Stimulated activated CD8-positive, alpha-beta memory T cell treated with anti-CD3 and anti-CD28 coated beads, Interleukin-7, amount 100 ng/mL, for 4 hours (primary cell): ENCODE measurements around the gene PTPRN2.

Experiments used
- DNase-seq, 2 donors: peaks; one replicate each; pipeline ENCODE4 v3.0.0-alpha.2; 2020; ENCODE audit warnings: low read depth in 2 of 2

Gene PTPRN2

DNA sequence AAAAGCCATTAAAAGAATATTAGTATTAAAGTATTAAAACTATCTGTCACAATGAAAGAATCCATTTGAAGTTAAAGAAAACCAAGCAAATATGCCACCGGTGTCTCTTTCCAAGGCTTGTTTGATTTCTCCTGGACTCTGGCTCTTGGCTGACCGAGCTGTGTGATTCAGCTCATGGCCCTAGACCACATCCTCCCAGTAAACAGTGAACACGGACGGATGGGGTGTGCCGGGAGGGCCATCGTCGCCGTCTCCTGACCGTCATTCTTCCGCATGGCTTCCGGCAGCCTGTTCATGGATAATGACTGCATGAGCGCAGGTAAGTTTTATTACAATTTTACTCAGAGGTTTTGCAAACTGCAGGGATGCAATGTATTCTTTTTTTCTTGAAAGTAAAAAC lies 1032.3 kb downstream of the PTPRN2 start:
- DNase-seq: no peak

GRCh38 chr7:157554393-157555238 lies 1033.0 kb downstream of the PTPRN2 start:
- no peak for DNase-seq

GRCh38 chr7:157553256-157553655 lies 1034.4 kb downstream of the PTPRN2 start:
- no peak for DNase-seq

- DNase-seq: no peak
Measured at GRCh38 chr7:157552295-157552993, 1035.2 kb downstream of the PTPRN2 start.

- no peak for DNase-seq
Measured at GRCh38 chr7:157551325-157552070, 1036.1 kb downstream of the PTPRN2 start.

DNA sequence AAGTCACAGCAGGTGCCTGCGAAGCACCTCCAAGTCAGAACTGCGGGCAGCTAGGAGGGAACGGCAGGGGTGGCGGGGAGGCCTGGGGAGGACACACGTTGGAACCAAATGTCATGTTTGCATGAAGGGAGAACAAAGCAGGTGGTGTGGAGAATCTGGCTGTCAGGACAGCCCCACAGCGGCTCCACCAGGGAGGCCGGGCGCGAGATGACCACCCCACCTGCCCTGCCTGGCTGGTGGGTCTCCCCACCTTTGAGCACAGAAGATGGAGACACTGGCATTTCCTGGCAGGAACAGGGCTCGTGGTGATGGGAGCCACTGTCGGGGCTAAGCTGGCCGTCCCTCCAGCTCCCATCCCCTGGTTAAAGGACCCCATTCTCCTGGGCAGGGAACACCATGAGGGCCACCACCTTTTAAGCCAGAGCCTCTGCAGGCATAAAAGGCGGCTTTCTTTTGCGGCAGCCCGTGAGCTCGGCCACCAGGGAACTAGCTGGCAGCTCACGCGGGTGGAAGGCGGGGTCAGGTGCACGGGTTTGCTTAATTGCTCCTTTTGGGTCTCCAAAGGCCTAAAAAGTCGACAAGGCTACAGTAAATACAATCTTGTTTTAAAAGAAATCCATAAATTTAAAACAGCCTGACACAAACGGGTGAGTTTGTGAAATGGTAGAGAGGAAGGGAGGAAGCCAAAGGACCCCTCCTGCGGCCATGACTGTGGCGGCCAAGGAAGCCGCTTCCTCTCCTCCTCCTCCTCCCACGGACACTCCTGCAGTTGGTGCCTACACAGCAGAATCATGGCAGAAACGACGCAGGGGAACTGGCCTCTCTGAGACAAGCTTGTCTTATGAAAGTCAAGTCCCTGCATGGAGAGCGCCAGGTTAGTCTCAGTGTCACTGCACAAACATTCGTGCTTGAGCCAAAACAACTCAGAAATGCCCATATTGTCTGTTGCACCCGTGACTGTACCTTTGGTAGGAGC lies 1037.0 kb downstream of the PTPRN2 start:
- no peak for DNase-seq

GRCh38 chr7:157549612-157550299 lies 1037.9 kb downstream of the PTPRN2 start:
- no peak for DNase-seq

- no peak for DNase-seq
Measured at GRCh38 chr7:157548691-157549303, 1038.8 kb downstream of the PTPRN2 start.

GRCh38 chr7:157547611-157548010 lies 1040.0 kb downstream of the PTPRN2 start:
- DNase-seq: no peak

DNA sequence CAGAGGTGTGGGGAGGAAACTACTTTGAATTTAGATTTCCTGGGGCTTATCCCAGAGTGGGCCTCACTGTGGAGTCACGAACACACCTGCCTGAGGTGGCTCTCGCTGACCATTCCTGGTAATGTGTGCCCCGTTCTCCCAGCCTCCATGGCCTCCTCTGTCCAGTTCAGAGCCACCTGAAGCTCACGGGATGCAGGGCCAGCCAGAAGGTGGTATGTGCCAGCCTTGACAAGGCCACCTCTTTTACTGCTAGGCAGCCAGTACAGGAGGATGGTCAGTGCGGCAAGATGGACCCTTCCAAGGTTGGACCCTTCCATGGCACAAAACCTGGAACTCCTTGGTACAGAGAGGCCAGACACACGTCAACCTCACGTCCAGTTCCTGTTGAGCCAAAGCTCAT lies 1040.5 kb downstream of the PTPRN2 start:
- no peak for DNase-seq

DNA sequence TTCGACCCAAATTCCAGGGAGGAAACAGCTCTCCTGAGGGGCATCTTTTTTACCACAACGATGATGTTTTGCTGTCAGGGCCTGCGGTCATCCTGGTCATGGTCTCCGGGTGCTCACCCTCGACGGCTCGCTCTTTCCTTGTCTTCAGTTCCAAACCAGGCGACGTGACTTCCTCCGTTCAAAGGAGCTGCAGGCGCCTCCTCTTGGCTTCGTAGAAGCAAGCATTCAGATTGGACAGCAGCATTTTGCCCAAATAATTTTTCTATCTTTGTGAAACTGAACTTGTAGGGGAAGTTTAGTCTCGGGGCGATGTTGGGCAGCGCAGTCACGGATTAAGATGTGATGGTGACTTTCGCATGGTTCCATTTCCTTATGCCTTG lies 1042.0 kb downstream of the PTPRN2 start:
- DNase-seq: no peak

GRCh38 chr7:157544980-157545680 lies 1042.5 kb downstream of the PTPRN2 start:
- no peak for DNase-seq

GRCh38 chr7:157544226-157544625 lies 1043.4 kb downstream of the PTPRN2 start:
- DNase-seq: no peak

DNA sequence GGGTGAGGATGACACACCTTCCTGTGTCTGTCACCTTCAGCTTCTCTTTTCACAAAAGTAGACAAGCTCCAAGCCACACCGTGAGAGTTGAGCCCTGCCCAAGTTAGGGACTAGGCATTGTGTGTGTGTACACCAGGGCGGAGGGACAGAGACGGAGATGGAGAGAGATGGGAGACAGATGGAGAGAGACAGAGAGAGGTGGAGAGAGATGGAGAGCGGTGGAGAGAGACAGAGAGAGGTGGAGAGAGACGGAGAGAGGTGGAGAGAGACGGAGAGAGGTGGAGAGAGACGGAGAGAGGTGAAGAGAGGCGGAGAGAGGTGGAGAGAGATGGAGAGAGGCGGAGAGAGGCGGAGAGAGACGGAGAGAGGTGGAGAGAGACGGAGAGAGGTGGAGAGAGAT lies 1043.8 kb downstream of the PTPRN2 start:
- DNase-seq: no peak

GRCh38 chr7:157543276-157543675 lies 1044.3 kb downstream of the PTPRN2 start:
- DNase-seq: no peak

DNA sequence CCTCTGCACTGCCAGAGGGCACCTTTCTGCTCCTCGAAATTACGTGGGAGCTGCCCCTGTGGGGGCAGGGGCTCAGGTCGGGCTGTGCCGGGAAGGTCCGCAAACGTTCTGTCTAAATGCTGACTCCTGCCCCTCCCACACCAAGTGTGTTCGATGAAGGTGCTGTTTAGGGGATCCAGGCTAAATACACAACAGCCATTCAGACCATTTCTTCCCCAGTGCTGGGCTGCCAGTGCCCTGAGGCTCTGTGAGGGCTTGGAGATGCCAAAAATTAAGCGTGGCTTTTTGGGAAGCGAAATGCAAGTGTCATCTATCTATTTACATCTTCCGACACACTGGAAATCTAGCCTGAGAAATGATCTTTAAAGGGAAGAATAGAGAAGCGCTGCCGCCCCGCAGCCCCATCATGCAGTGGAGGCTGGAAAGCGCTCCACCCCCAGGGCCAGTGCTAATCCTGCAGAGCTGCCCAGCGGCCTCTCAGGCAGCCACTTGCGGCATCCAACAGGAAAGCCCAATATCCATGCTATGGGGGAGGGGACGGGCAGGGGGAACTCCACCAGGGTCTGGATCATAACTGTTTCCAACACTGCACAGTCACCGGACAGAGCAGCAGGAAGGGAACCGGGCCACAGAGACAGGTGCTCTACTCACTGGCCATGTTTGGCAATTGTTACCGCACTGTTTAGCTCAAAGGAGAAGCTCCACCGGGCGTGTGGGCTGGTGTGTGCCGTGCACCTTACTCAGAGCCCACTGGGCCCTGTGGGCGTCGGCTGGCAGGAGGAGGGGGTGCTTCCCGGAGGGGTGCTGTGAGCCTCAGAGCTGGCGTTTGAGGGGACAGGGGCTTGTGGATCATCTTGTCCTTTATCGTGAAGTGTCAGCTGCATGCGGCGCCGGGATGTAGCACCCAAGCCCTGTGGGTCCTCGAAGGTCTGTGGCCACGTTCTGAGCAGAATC lies 1045.3 kb downstream of the PTPRN2 start:
- DNase-seq: no peak

- no peak for DNase-seq
Measured at GRCh38 chr7:157541295-157542067, 1046.1 kb downstream of the PTPRN2 start.
